GM12875 (cell line): ENCODE data around the gene U2AF1.
"Not testable (repeated sequence)": the region's sequence is repeated elsewhere in the genome, so short reads cannot be mapped to it uniquely, and the experiment has no call there.

ENCODE experiments used
- H3K4me3 ChIP-seq: one replicate; pipeline ENCODE4 v1.5.1; 2011; ENCODE audit warnings: low read depth, low read length, control low read depth

Gene U2AF1

DNA sequence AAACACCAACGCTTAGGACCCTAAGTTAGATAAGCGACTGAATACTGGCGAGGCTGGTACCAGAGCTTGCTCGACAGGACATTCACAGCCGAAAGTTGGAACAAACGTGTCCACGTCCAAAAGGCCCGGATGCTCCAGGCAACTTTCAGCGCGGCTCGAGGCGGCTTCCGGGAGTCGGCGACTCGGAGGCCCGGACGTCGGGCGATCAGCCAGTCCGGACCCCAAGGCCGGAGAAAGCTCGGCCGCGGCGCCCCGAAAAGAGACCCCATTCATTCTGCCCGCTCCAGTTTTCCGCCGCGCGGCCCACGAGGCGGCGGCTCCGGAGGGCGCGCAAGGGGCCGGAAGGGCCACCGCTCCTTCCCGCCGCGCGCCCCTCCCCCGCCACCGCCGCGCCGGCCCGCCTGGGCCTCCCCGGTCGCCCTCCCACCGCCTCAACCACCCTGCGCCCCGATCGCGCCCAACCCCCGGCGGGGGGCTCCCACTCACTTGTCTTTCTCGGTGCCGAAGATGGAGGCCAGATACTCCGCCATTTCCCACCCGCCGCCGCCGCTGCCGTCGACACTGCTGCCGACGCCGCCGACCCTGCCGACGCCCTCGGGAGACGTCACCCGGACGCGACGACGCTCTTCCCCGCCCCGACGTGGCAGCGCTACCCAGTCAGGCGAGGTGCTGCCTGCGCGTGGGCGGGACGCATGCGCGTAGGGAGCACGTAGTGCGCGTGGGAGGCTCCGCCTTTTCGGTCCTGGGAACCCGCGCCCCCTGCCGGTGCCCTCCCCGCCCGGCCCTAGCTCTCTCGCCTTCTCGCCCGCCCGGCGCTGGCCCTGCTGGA is at the start of gene U2AF1:
Gene U2AF1, minus strand, starts transcription at position 606 of the 829 bp plus-strand sequence. Its CDS starts 76 bp downstream, at position 530.
- peak within 1 kb of the TSS; percentile 57 for H3K4me3 ChIP-seq

- not testable (repeated sequence) for H3K4me3 ChIP-seq
These were observed 46.2 kb upstream of the U2AF1 start for GRCh38 chr21:43153601-43154000.

DNA sequence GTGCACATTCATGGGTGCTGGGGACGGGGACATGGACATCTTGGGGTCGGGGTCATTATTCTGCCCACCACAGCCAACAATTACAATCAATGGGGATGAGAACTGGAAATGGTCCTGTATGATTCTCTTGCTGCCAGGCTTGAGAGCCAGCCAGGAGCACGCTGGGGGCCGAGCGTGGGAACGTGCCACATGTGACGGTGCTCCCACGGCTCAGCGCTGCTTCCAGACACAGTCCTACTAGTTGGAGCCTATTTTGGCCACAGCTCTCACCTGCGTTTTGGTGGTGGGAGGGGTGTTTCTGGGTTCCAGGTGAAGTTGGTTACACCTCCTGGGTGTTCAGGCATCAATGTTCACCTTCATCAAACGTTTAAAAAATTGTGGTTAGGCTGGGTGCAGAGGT is 42.0 kb upstream of the U2AF1 start:
- H3K4me3 ChIP-seq = not testable (repeated sequence)

DNA sequence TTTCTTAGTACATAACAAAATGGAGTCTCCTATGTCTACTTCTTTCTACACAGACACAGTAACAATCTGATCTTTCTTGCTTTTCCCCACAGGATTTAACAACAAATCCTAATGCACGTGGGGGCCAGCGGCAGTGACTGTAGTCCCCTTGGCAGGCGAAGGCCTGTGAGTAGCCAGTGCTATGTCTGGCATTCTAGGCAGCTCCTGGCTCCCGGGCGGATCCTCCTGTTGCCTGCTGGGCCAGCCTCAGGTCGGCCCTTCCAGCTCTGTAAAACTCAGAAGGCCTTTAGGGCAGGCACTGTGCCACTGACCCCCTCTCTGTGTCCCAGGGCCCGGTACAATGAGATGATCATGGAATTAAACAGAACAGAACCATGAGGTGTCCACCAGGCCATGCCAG is 40.6 kb upstream of the U2AF1 start:
- H3K4me3 ChIP-seq = not testable (repeated sequence)

- not testable (repeated sequence) for H3K4me3 ChIP-seq
These were observed 39.3 kb upstream of the U2AF1 start for GRCh38 chr21:43146637-43147036.

DNA sequence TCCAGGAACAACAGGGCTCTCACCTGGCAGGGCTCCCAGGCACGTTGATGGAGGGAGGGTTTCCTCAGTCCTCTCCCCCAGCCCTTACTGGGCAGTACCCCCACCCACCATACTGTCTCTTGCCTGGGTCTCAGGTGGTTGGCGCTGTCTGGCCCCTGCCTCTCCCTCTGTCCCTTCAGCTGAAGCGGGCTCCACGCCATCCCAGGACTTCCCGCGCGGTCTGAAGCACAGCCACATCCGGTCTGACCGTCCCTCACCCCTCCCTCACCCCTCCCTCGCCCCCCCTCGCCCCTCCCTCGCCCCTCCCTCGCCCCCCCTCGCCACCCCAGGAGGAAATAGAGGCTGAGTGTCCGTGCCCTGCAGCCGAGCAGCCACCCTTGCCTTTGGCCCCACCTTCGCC is 34.0 kb upstream of the U2AF1 start:
- not testable (repeated sequence) for H3K4me3 ChIP-seq

- H3K4me3 ChIP-seq = not testable (repeated sequence)
These were observed 31.6 kb upstream of the U2AF1 start for GRCh38 chr21:43138944-43139343.

GRCh38 chr21:43134520-43134919 is 27.1 kb upstream of the U2AF1 start:
- not testable (repeated sequence) for H3K4me3 ChIP-seq

GRCh38 chr21:43130094-43130493 is 22.7 kb upstream of the U2AF1 start:
- H3K4me3 ChIP-seq = not testable (repeated sequence)

DNA sequence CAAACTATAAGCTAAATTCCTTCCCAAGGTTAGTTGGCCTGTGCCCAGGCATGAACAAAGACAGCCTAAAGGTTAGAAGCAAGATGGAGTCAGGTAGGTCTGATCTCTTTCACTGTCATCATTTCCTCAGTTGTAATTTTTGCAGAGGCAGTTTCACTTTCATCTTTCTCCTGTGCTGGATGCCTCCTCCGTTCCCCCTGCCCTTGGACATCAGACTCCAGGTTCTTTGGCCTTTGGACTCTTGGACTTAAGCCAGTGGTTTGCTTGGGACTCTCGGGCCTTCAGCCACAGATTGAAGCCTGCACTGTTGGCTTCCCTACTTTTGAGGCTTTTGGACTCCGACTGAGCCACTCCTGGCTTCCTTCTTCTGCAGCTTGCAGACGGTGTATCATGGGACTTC is 8.6 kb upstream of the U2AF1 start:
- not testable (repeated sequence) for H3K4me3 ChIP-seq

GRCh38 chr21:43114483-43114882 is 7.1 kb upstream of the U2AF1 start:
- not testable (repeated sequence) for H3K4me3 ChIP-seq

DNA sequence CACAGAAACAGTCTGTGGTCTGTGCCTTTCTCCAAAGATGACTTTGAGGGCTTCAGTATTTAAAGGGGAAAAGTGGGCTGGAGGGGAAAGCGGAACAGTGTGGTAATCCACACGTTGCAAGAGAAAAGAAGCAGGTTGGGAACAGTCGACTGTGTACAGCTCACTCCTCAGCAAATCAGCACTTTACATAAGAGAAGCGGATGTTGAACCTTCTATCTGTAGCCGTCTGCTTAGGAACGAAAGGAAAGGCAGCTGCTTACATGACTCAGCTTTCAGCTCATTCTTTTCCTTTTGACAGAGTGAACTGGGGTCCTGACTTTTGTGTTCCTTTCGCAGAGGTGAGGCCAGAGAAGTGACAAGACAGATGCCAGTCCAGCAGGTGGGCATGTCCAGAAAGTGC is 1.6 kb upstream of the U2AF1 start:
- H3K4me3 ChIP-seq = not testable (repeated sequence)

DNA sequence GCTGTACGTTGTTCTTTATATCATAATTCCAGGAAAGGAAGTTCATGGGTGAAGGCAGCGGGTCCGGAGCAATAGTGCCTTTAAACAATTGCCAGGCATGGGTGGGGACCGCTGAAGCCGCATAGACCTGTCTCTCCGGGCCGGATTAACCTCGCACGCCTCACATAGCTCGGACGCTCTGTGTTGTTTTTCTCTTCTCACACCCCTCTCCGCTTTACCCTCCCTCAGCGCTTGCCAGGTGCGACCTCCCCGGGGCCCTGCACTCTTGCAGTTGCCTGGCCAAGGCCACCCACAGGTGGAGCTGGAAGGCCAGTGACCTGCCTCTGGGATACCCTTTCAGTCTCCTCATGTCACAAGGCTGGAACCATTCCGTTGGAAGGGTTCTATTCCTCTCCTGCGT is 807 bp upstream of the U2AF1 start:
- H3K4me3 ChIP-seq = not testable (repeated sequence)

GRCh38 chr21:43107794-43108137 is 396 bp upstream of the U2AF1 start:
- not testable (repeated sequence) for H3K4me3 ChIP-seq

DNA sequence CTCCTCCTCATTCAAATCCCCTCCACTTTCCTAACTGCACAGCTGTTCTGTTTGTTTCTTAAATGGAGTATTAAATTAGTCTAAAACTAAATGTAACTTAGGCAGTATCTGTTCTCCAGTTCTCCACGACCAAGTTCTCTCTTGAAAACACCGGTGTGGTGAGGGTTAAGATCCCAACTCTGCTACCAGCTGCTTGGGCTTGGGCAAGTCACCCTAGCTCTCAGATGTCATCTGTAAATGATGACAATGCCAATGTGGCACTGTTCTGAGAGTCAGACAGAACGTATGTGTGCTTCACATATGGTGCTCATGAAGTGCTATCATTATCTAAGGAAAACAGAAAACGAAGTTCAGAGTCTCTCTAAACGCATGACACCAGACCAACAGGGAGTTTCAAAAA is 2.7 kb downstream of the U2AF1 start:
- not testable (repeated sequence) for H3K4me3 ChIP-seq

DNA sequence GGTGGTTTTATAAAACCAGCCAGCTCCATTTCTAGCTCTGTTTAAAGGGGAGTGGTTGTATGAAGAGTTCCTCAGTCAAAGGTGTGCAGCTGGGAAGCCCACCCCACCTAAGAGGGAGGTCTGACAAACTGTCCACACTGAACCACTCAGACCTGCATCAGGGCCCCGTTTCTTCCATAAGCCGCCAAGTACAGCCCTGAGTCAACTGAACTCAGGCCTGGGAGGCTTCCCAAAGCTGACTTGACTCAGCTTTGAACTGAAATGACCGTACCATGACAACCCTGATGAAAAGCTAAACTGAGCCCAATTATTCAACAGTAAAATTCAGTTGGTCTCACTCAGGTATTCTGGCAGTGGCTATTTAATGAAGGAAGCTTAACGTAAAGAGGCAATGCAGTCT is 5.1 kb downstream of the U2AF1 start:
- H3K4me3 ChIP-seq = not testable (repeated sequence)

- not testable (repeated sequence) for H3K4me3 ChIP-seq
These were observed 5.7 kb downstream of the U2AF1 start for GRCh38 chr21:43101676-43102075.

GRCh38 chr21:43101000-43101399 is 6.4 kb downstream of the U2AF1 start:
- not testable (repeated sequence) for H3K4me3 ChIP-seq

DNA sequence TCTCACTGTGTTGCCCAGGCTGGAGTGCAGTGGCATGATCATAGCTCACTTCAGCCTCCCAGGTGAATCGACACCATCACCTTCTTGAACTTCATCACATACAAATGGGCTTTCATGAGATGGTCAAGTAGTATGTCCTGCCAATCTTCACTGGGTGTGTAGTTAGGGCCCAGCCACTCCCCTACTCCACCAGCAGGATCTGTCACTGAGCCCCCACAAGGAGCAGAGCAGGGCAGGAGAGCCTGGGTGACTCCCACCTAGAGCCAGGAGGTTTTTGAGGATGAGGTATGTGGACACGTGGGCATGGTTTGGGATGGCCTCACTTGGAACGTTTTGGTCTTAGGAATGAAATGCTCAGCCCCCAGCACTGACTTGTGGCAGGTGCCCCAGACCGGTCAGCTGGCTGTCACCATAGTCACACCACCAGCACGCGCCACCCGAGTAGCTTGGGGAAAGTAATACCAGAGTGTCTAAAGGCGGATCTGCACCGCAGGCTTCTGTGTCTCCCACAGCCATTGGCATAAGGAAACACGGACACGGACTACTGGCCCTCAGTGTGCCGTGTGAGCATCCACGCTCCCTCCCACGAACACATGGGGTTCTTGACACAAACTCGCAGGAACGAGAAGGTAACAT is 15.3 kb downstream of the U2AF1 start:
- H3K4me3 ChIP-seq = not testable (repeated sequence)

DNA sequence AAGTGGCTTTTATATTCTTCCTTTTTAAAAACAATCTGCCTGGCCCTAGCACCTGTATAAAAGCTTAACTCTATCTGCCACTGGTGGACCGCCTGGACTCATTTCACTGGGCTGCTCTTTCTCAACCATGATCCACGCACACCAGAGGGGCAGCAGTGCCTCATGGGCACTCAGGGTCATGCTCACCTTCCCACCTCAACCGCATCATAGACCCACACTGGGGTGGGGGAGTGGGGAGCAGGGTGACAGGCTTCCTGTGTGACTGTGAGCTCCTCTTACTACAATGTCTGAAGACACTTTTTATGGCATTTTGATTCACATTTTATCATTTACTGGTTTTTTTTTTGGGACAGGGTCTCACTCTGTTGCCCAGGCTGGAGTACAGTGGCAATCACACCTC is 16.4 kb downstream of the U2AF1 start:
- not testable (repeated sequence) for H3K4me3 ChIP-seq

DNA sequence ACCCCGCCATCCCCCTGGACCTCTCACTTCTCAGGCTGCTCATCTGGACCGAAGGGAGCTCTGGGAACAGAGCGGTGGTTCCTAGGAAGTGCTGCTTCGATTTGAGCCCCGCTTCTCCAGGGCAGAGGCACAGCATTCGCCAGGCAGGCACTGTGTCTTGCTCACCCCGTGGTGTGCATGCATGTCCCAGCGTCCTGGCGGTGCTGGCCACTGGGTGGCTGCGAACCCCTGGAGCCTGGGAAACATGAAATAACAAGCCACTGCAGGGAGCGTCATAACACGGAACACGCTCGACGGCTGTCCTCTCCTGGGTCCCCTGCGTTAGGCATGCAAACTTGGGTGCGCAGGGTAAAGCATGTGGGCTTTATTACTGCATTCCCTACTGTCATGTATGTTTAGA is 17.9 kb downstream of the U2AF1 start:
- H3K4me3 ChIP-seq = not testable (repeated sequence)

DNA sequence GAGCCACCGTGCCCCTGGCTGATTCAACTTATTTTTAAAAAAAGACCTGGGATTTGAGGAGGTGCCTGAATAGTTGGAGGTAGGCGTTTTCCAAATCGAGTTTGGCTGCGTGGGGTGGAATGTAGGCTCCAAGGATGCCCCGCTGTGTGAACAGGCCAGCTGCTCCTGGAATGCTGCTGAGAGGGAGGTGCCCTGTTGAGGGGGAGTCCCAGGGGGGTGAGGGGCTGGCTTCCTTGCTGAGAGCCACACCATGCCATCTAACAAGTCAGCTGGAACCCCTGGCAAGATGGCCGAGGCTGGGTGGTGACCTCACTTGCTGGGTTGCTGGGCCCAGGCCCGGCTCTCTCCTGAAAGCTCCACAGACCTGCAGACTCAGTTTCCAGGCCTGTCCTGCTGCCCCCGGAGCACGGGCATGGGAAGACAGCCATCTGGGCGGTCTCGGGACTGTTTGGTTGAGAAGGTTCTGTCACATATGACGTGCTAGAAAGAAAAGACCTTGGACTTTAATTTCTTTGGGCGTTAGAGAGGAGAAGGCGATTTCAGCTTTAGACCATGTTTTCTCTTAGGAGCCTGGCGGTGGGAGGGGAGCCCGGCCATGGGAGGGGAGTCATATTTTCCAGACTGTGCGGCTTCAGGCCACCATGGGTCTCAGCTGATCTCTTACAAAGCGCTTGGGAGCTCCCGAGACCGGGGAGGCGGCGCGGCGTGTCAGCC is 24.6 kb downstream of the U2AF1 start:
- not testable (repeated sequence) for H3K4me3 ChIP-seq
